DOHH2 (cell line): ENCODE results near the gene TBCD.

Experiments used
- CTCF ChIP-seq: fragments of 200-600 bp; sonication (generic); IDR thresholded peaks from one replicate; pipeline ENCODE4 v1.5.1; 2014; ENCODE audit warnings: antibody characterized with exemption, mild to moderate bottlenecking, low read depth, low read length; ENCODE audit not compliant: poor library complexity, severe bottlenecking
- EZH2phosphoT487 ChIP-seq: fragments of 200-600 bp; sonication (generic); IDR thresholded peaks from 2 replicates; pipeline ENCODE4 v1.6.1; 2017; ENCODE audit warnings: borderline replicate concordance, mild to moderate bottlenecking, antibody characterized with exemption, low read length, moderate library complexity, mixed read lengths

- TF ChIP-seq CTCF (no peak), EZH2phosphoT487 (no peak)
Measured at GRCh38 chr17:82808921-82809905, 57.3 kb downstream of the TBCD start.
